Esophagus muscularis mucosa (tissue), 4 donors: ENCODE measurements around the gene VSIG10L2.

Experiments
- CTCF ChIP-seq, 3 experiments: fragments of 200-600 bp in 2 of 3; fragments of 450-650 bp in 1 of 3; sonication (generic) in 2 of 3; IDR thresholded peaks; one replicate each; pipeline ENCODE4 v1.5.1; 2017 to 2019; ENCODE audit warnings: antibody characterized with exemption in 3 of 3, mild to moderate bottlenecking in 2 of 3, moderate library complexity in 1 of 3
- EP300 ChIP-seq: sonication (generic); formaldehyde crosslinking; IDR thresholded peaks from one replicate; pipeline ENCODE4 v1.6.1; 2017; ENCODE audit warnings: antibody characterized with exemption
- POLR2A ChIP-seq: fragments of 450-650 bp; IDR thresholded peaks from one replicate; pipeline ENCODE4 v1.6.1; 2017; ENCODE audit warnings: antibody characterized with exemption, moderate library complexity, mild to moderate bottlenecking, low read depth
- POLR2AphosphoS5 ChIP-seq, 2 donors: sonication (generic); formaldehyde crosslinking; IDR thresholded peaks; one replicate each; pipeline ENCODE4 v1.6.1; 2017; ENCODE audit warnings: antibody characterized with exemption in 2 of 2

GRCh38 chr11:125980436-125980835 lies 34.6 kb downstream of the VSIG10L2 start:
- TF ChIP-seq EP300 (no peak), CTCF (IDR thresholded peaks at IDR 0.05) (no peak), POLR2AphosphoS5 (IDR thresholded peaks at IDR 0.05) (no peak), POLR2A (no peak)
